Mesenchymal stem cell (in vitro differentiated cells and primary cell): ENCODE data around the gene DGKD.

Source experiments
- DNase-seq: peaks from one replicate; pipeline ENCODE4 v3.0.0-alpha.2; 2013
- H2AFZ ChIP-seq: one replicate; pipeline ENCODE4 v1.6.1; 2013; ENCODE audit warnings: low read depth, mild to moderate bottlenecking, control low read depth, inconsistent platforms, low read length, moderate library complexity
- H2AK5ac ChIP-seq: 2 replicates; pipeline ENCODE4 v1.6.1; 2013; ENCODE audit warnings: low read length, moderate library complexity, mild to moderate bottlenecking, inconsistent platforms; ENCODE audit not compliant: severe bottlenecking
- H2BK120ac ChIP-seq: one replicate; pipeline ENCODE4 v1.6.1; 2013; ENCODE audit warnings: low read depth, mild to moderate bottlenecking, inconsistent platforms, low read length, moderate library complexity
- H2BK12ac ChIP-seq, 2 experiments: one replicate each; pipeline ENCODE4 v1.6.1; 2013; ENCODE audit warnings: inconsistent platforms in 2 of 2, low read length in 2 of 2, mild to moderate bottlenecking in 2 of 2, moderate library complexity in 2 of 2, control low read depth in 1 of 2
- H2BK15ac ChIP-seq: one replicate; pipeline ENCODE4 v1.6.1; 2013; ENCODE audit warnings: mild to moderate bottlenecking, low read depth, inconsistent platforms; ENCODE audit not compliant: poor library complexity, severe bottlenecking
- H2BK5ac ChIP-seq: 2 replicates; pipeline ENCODE4 v1.6.1; 2013; ENCODE audit warnings: low read depth, mild to moderate bottlenecking, low read length, control low read depth, inconsistent platforms; ENCODE audit not compliant: poor library complexity, severe bottlenecking
- H3K14ac ChIP-seq, 2 experiments: one replicate each; pipeline ENCODE4 v1.6.1; 2013; ENCODE audit warnings: inconsistent platforms in 2 of 2, low read length in 2 of 2, control low read depth in 1 of 2, mild to moderate bottlenecking in 1 of 2, moderate library complexity in 1 of 2
- H3K18ac ChIP-seq, 2 experiments: one replicate each; pipeline ENCODE4 v1.6.1; 2013; ENCODE audit warnings: inconsistent platforms in 2 of 2, low read length in 2 of 2, control low read depth in 1 of 2, low read depth in 1 of 2, mild to moderate bottlenecking in 1 of 2
- H3K23ac ChIP-seq, 2 experiments: one replicate each; pipeline ENCODE4 v1.6.1; 2013; ENCODE audit warnings: inconsistent platforms in 2 of 2, low read length in 2 of 2, mild to moderate bottlenecking in 2 of 2, moderate library complexity in 2 of 2, control low read depth in 1 of 2
- H3K27ac ChIP-seq: 2 replicates; pipeline ENCODE4 v1.5.1; 2013; ENCODE audit warnings: mild to moderate bottlenecking, moderate library complexity, low read length, control low read depth, inconsistent platforms; ENCODE audit not compliant: poor library complexity, severe bottlenecking
- H3K27me3 ChIP-seq, 2 experiments: 2 replicates each; pipeline versions ENCODE4 v1.6.1 to v1.7.0; 2013; ENCODE audit warnings: low read length in 2 of 2, mild to moderate bottlenecking in 2 of 2, moderate library complexity in 2 of 2, control low read depth in 1 of 2, inconsistent platforms in 1 of 2; ENCODE audit not compliant: control insufficient read depth in 1 of 2, insufficient read depth in 1 of 2
- H3K36me3 ChIP-seq, 2 experiments: 2 replicates each; pipeline versions ENCODE4 v1.6.1 to v1.7.0; 2013; ENCODE audit warnings: low read length in 2 of 2, control low read depth in 1 of 2, inconsistent platforms in 1 of 2, low read depth in 1 of 2, mild to moderate bottlenecking in 1 of 2; ENCODE audit not compliant: insufficient read depth in 2 of 2, control insufficient read depth in 1 of 2
- H3K4ac ChIP-seq, 2 experiments: one replicate each; pipeline ENCODE4 v1.6.1; 2013; ENCODE audit warnings: inconsistent platforms in 2 of 2, low read length in 2 of 2, mild to moderate bottlenecking in 2 of 2, moderate library complexity in 2 of 2, control low read depth in 1 of 2, low read depth in 1 of 2
- H3K4me1 ChIP-seq: 2 replicates; pipeline ENCODE4 v1.6.1; 2013; ENCODE audit warnings: low read depth, low read length, control low read depth; ENCODE audit not compliant: control insufficient read depth, insufficient read depth
- H3K4me2 ChIP-seq: 2 replicates; pipeline ENCODE4 v1.6.1; 2013; ENCODE audit warnings: low read length, mild to moderate bottlenecking, inconsistent platforms; ENCODE audit not compliant: poor library complexity, severe bottlenecking
- H3K4me3 ChIP-seq, 2 experiments: 2 replicates each; pipeline versions ENCODE4 v1.5.1 to v1.7.0; 2013; ENCODE audit warnings: low read length in 2 of 2, mild to moderate bottlenecking in 2 of 2, control low read depth in 1 of 2, low read depth in 1 of 2; ENCODE audit not compliant: insufficient read depth in 1 of 2
- H3K79me1 ChIP-seq: replicated peaks from 2 replicates; pipeline ENCODE4 v1.6.1; 2013; ENCODE audit warnings: mild to moderate bottlenecking, control low read depth, low read length, inconsistent platforms; ENCODE audit not compliant: poor library complexity, severe bottlenecking
- H3K9ac ChIP-seq: 2 replicates; pipeline ENCODE4 v1.7.0; 2013; ENCODE audit warnings: mild to moderate bottlenecking, low read length, moderate library complexity
- H3K9me3 ChIP-seq: 2 replicates; pipeline ENCODE4 v1.7.0; 2013; ENCODE audit warnings: mild to moderate bottlenecking, low read length; ENCODE audit not compliant: control insufficient read depth
- H4K8ac ChIP-seq: one replicate; pipeline ENCODE4 v1.6.1; 2013; ENCODE audit warnings: inconsistent platforms, mild to moderate bottlenecking, low read length, moderate library complexity
- H4K91ac ChIP-seq: one replicate; pipeline ENCODE4 v1.6.1; 2013; ENCODE audit warnings: mild to moderate bottlenecking, low read length, inconsistent platforms
- WGBS: methylation state at CpG from one replicate; pipeline ENCODE4 v1.1.7; 2013; ENCODE audit warnings: mixed read lengths; 5-methylcytosine and 5-hydroxymethylcytosine counted together

Gene DGKD

GRCh38 chr2:233379441-233379840 lies 25.1 kb downstream of the DGKD start:
- Histone ChIP-seq H3K18ac (no peak overlapping the region), H3K4me1 (peaks cover 2% of the 10 kb centered on the region), H2BK120ac (no peak overlapping the region), H3K79me1 (peaks cover 19% of the 10 kb centered on the region), H2BK5ac (no peak overlapping the region), H4K8ac (no peak overlapping the region), H2AK5ac (no peak overlapping the region), H3K36me3 (no peaks in the 10 kb centered on the region), H3K9ac (no peak overlapping the region), H3K27me3 (no peaks in the 10 kb centered on the region), H4K91ac (no peak overlapping the region), H3K27ac (no peak overlapping the region), H3K14ac (no peak overlapping the region), H3K9me3 (no peaks in the 10 kb centered on the region), H3K4me3 (no peak overlapping the region), H3K4ac (no peak overlapping the region), H2BK15ac (no peak overlapping the region), H3K4me2 (no peak overlapping the region), H2BK12ac (no peak overlapping the region), H3K23ac (no peak overlapping the region), H2AFZ (no peak overlapping the region)
- 67% methylated on average over 1 of the region's 1 CpG for WGBS
- DNase-seq, result no peak

GRCh38 chr2:233380132-233380895 lies 26.0 kb downstream of the DGKD start:
- Histone ChIP-seq H4K91ac (no peak overlapping the region), H3K36me3 (no peaks in the 10 kb centered on the region), H3K79me1 (peaks cover 26% of the 10 kb centered on the region), H3K4me3 (no peak overlapping the region), H3K14ac (no peak overlapping the region), H2BK12ac (peak overlapping the region in 1 of 2 experiments; percentile 15), H2BK120ac (no peak overlapping the region), H2AK5ac (no peak overlapping the region), H3K4me1 (peaks cover 4% of the 10 kb centered on the region), H3K18ac (no peak overlapping the region), H2BK5ac (no peak overlapping the region), H3K4me2 (no peak overlapping the region), H2BK15ac (no peak overlapping the region), H3K27me3 (no peaks in the 10 kb centered on the region), H3K4ac (no peak overlapping the region), H2AFZ (no peak overlapping the region), H3K9ac (no peak overlapping the region), H4K8ac (no peak overlapping the region), H3K23ac (peak overlapping the region in 1 of 2 experiments; percentile 53), H3K27ac (no peak overlapping the region), H3K9me3 (no peaks in the 10 kb centered on the region)
- DNase-seq, result no peak
- WGBS, result 95% methylated on average over 12 of the region's 13 CpGs

DNA sequence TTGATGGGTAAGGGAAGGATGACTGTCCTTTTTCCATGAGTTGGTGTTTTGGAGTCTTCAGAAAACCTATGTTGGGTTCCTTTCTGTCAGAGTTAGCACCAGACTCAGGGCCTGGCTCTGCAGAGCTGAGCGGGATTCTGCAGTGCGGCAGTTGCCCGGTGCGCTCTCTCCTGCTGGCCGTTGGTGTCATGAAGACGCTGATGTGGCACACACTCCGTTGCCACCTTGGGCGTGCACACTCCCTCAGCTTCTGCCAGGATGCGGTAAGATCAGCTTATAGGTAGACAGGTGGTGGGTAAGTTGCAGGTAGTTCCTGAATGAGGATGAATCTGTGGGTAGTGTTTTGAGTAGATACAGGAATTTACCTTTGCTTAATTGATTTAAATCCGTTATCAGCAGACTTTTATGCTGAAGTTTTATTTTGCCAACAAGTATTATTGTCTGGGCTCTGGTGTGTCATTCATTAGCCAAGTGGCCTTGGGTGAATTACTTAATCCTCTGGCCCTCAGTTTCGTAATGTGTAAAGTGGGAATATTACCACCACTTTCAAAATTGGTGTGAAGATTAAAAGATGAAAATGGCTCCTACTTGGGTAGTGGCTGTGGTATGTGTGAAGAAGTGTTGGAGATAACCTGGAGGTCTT lies 26.8 kb downstream of the DGKD start:
- no peak overlapping the region for H2AFZ ChIP-seq
- H2BK120ac ChIP-seq, result no peak overlapping the region
- H3K27me3 ChIP-seq, result no peaks in the 10 kb centered on the region
- H3K4me2 ChIP-seq, result no peak overlapping the region
- DNase-seq, result no peak
- no peak overlapping the region for H2AK5ac ChIP-seq
- H3K4me1 ChIP-seq, result peaks cover 4% of the 10 kb centered on the region
- H3K79me1 ChIP-seq, result peaks cover 28% of the 10 kb centered on the region
- no peak overlapping the region for H2BK15ac ChIP-seq
- H3K14ac ChIP-seq, result no peak overlapping the region
- H3K27ac ChIP-seq, result no peak overlapping the region
- H2BK5ac ChIP-seq, result no peak overlapping the region
- no peak overlapping the region for H3K4ac ChIP-seq
- H4K8ac ChIP-seq, result no peak overlapping the region
- no peak overlapping the region for H4K91ac ChIP-seq
- no peak overlapping the region for H3K9ac ChIP-seq
- no peak overlapping the region for H3K18ac ChIP-seq
- no peak overlapping the region for H3K4me3 ChIP-seq
- H3K36me3 ChIP-seq, result no peaks in the 10 kb centered on the region
- no peak overlapping the region for H2BK12ac ChIP-seq
- no peak overlapping the region for H3K23ac ChIP-seq
- WGBS, result 93% methylated on average over 11 of the region's 11 CpGs
- no peaks in the 10 kb centered on the region for H3K9me3 ChIP-seq

- Histone ChIP-seq H3K79me1 (peaks cover 28% of the 10 kb centered on the region), H4K8ac (no peak overlapping the region), H3K18ac (no peak overlapping the region), H2BK15ac (no peak overlapping the region), H3K23ac (no peak overlapping the region), H2BK120ac (no peak overlapping the region), H2BK5ac (no peak overlapping the region), H3K27me3 (no peaks in the 10 kb centered on the region), H2AFZ (no peak overlapping the region), H3K4ac (no peak overlapping the region), H3K4me3 (no peak overlapping the region), H3K9ac (no peak overlapping the region), H4K91ac (no peak overlapping the region), H3K27ac (no peak overlapping the region), H3K4me2 (no peak overlapping the region), H3K14ac (no peak overlapping the region), H3K4me1 (peaks cover 7% of the 10 kb centered on the region), H2AK5ac (no peak overlapping the region), H3K9me3 (no peaks in the 10 kb centered on the region), H3K36me3 (no peaks in the 10 kb centered on the region), H2BK12ac (no peak overlapping the region)
- peak; percentile 18 for DNase-seq
- WGBS, result 79% methylated on average over 4 of the region's 4 CpGs
These were observed 27.3 kb downstream of the DGKD start for GRCh38 chr2:233381638-233381995.
